Common myeloid progenitor, CD34-positive (primary cell): ENCODE results near the gene GJB4.

Experiments used
- CTCF ChIA-PET: fragments of 350-600 bp; sonication (Branson Sonifier 250); formaldehyde crosslinking; loops from one replicate; lab custom pipeline; 2021; ENCODE audit warnings: antibody characterized with exemption; lab: Charles Lee
- POLR2A ChIA-PET: fragments of 350-600 bp; sonication (Branson Sonifier 250); formaldehyde crosslinking; loops from one replicate; lab custom pipeline; 2021; ENCODE audit warnings: antibody characterized with exemption; lab: Charles Lee
- DNase-seq, 3 donors: peaks; one replicate each; pipeline versions ENCODE4 v3.0.0 to v3.0.0-alpha.2; 2013
- H3K27ac ChIP-seq, 2 experiments: 1 replicate in 1 of 2; 2 replicates in 1 of 2; pipeline ENCODE4 v1.7.0; 2013; ENCODE audit warnings: inconsistent platforms in 2 of 2, low read length in 2 of 2, mild to moderate bottlenecking in 2 of 2, low read depth in 1 of 2, moderate library complexity in 1 of 2; ENCODE audit not compliant: severe bottlenecking in 2 of 2, insufficient read depth in 1 of 2, poor library complexity in 1 of 2
- H3K27me3 ChIP-seq, 5 experiments: replicated peaks in 2 of 5; 1 replicate in 3 of 5; 2 replicates in 2 of 5; pipeline versions ENCODE4 v1.6.1 to v1.7.0; 2013; ENCODE audit warnings: low read length in 4 of 5, mild to moderate bottlenecking in 2 of 5, moderate library complexity in 2 of 5, inconsistent platforms in 1 of 5; ENCODE audit not compliant: insufficient read depth in 5 of 5, control insufficient read depth in 4 of 5
- H3K36me3 ChIP-seq, 4 experiments: 1 replicate in 2 of 4; 2 replicates in 2 of 4; pipeline versions ENCODE4 v1.6.1 to v1.7.0; 2013; ENCODE audit warnings: low read length in 3 of 4, control low read depth in 1 of 4, mild to moderate bottlenecking in 1 of 4; ENCODE audit not compliant: control insufficient read depth in 4 of 4, insufficient read depth in 4 of 4
- H3K4me1 ChIP-seq, 4 experiments: 1 replicate in 3 of 4; 2 replicates in 1 of 4; pipeline versions ENCODE4 v1.6.1 to v1.7.1; 2013; ENCODE audit warnings: low read length in 3 of 4, mild to moderate bottlenecking in 3 of 4, control low read depth in 1 of 4, inconsistent platforms in 1 of 4, moderate library complexity in 1 of 4; ENCODE audit not compliant: control insufficient read depth in 4 of 4, insufficient read depth in 4 of 4; ENCODE audit errors: control extremely low read depth in 1 of 4
- H3K4me3 ChIP-seq, 7 experiments: 1 replicate in 4 of 7; 2 replicates in 3 of 7; pipeline versions ENCODE4 v1.5.1 to v1.7.0; 2013; ENCODE audit warnings: mild to moderate bottlenecking in 7 of 7, low read length in 6 of 7, moderate library complexity in 6 of 7, inconsistent platforms in 2 of 7, low read depth in 2 of 7, control low read depth in 1 of 7; ENCODE audit not compliant: insufficient read depth in 4 of 7, control insufficient read depth in 1 of 7; ENCODE audit errors: extremely low read depth in 1 of 7
- H3K9me3 ChIP-seq, 5 experiments: 1 replicate in 4 of 5; 2 replicates in 1 of 5; pipeline versions ENCODE4 v1.6.1 to v1.7.1; 2013; ENCODE audit warnings: low read length in 4 of 5, mild to moderate bottlenecking in 2 of 5, inconsistent platforms in 1 of 5, low read depth in 1 of 5, moderate library complexity in 1 of 5; ENCODE audit not compliant: control insufficient read depth in 4 of 5, insufficient read depth in 2 of 5; ENCODE audit errors: control extremely low read depth in 1 of 5
- WGBS: methylation state at CpG from one replicate; pipeline ENCODE4 v1.1.5; 2013; ENCODE audit not compliant: insufficient coverage; 5-methylcytosine and 5-hydroxymethylcytosine counted together

The GJB4 gene

DNA sequence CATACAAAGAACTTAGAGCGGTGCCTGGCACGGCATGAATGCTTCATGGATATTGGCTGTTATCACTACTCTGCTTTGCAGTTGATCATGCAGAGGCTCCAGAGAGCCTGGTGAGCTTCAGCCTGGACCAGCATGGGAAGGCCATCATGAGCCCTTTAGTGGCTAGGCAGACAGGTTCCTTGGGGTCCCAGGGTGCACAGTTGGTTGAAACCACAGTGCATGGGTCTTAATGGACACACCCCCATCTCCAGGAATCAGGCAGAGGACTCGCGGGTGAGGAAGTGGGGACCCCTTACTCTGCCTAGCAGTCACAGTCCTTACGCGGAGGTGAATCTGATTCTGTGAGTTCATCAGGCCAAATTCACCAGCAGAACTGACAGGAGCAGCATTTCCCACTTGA lies 3.6 kb upstream of the GJB4 start:
- CTCF ChIA-PET = no interaction called here
- no peaks in the 10 kb centered on the region for H3K36me3 ChIP-seq
- H3K4me1 ChIP-seq = no peaks in the 10 kb centered on the region
- no peak overlapping the region for H3K4me3 ChIP-seq
- H3K27ac ChIP-seq = no peak overlapping the region
- H3K27me3 ChIP-seq = peaks cover 0 to 3% (median 0%) of the 10 kb centered on the region in 5 experiments
- H3K9me3 ChIP-seq = no peaks in the 10 kb centered on the region
- WGBS = 79% methylated on average over 6 of the region's 6 CpGs
- no peak for DNase-seq
- POLR2A ChIA-PET = no interaction called here

DNA sequence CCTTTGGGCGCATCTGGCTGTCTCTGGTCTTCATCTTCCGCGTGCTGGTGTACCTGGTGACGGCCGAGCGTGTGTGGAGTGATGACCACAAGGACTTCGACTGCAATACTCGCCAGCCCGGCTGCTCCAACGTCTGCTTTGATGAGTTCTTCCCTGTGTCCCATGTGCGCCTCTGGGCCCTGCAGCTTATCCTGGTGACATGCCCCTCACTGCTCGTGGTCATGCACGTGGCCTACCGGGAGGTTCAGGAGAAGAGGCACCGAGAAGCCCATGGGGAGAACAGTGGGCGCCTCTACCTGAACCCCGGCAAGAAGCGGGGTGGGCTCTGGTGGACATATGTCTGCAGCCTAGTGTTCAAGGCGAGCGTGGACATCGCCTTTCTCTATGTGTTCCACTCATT lies 2.2 kb upstream of the GJB4 start:
- ChIA-PET CTCF (no interaction called here), POLR2A (no interaction called here)
- Histone ChIP-seq H3K27me3 (peaks cover 0 to 2% (median 0%) of the 10 kb centered on the region in 5 experiments), H3K9me3 (no peaks in the 10 kb centered on the region), H3K4me1 (no peaks in the 10 kb centered on the region), H3K4me3 (no peak overlapping the region), H3K27ac (no peak overlapping the region), H3K36me3 (no peaks in the 10 kb centered on the region)
- WGBS = 97% methylated on average over 20 of the region's 21 CpGs
- no peak for DNase-seq

GRCh38 chr1:34758751-34759150 lies 789 bp upstream of the GJB4 start:
- Histone ChIP-seq H3K4me3 (no peak overlapping the region), H3K4me1 (no peaks in the 10 kb centered on the region), H3K27me3 (peaks cover 0 to 2% (median 0%) of the 10 kb centered on the region in 5 experiments), H3K27ac (no peak overlapping the region), H3K9me3 (peaks cover 0 to 2% (median 0%) of the 10 kb centered on the region in 5 experiments), H3K36me3 (no peaks in the 10 kb centered on the region)
- 100% methylated on average over 3 of the region's 4 CpGs for WGBS
- POLR2A ChIA-PET = no interaction called here
- CTCF ChIA-PET = interaction anchor here (1.1 kb wide), 1 partner anchor 14 kb away, joined by 3 read pairs; no protein-coding TSS in a partner anchor
- no peak for DNase-seq

- no peak overlapping the region for H3K27ac ChIP-seq
- 98% methylated on average over 30 of the region's 33 CpGs for whole genome bisulfite sequencing
- peaks cover 0 to 3% (median 0%) of the 10 kb centered on the region in 5 experiments for H3K27me3 ChIP-seq
- H3K36me3 ChIP-seq = no peaks in the 10 kb centered on the region
- no peak for DNase-seq
- ChIA-PET POLR2A (no interaction called here), CTCF (interaction anchor here (1.5 kb wide), 1 partner anchor 18 kb away, joined by 5 read pairs; no protein-coding TSS in a partner anchor)
- no peaks in the 10 kb centered on the region for H3K4me1 ChIP-seq
- H3K9me3 ChIP-seq = peaks cover 0 to 4% (median 0%) of the 10 kb centered on the region in 5 experiments
- H3K4me3 ChIP-seq = no peak overlapping the region
These were observed 1.7 kb downstream of the GJB4 start for GRCh38 chr1:34761176-34761761.

DNA sequence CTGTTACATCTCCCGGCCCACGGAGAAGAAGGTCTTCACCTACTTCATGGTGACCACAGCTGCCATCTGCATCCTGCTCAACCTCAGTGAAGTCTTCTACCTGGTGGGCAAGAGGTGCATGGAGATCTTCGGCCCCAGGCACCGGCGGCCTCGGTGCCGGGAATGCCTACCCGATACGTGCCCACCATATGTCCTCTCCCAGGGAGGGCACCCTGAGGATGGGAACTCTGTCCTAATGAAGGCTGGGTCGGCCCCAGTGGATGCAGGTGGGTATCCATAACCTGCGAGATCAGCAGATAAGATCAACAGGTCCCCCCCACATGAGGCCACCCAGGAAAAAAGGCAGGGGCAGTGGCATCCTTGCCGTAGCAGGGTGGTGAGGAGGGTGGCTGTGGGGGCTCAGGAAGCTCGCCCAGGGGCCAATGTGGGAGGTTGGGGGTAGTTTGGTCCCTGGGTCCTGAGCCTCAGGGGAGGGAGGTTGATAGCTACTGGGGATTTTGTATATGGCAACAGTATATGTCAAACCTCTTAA lies 2.3 kb downstream of the GJB4 start:
- no peaks in the 10 kb centered on the region for H3K36me3 ChIP-seq
- CTCF ChIA-PET = interaction anchor here (1.5 kb wide), 1 partner anchor 19 kb away, joined by 5 read pairs; no protein-coding TSS in a partner anchor
- POLR2A ChIA-PET = no interaction called here
- 94% methylated on average over 10 of the region's 13 CpGs for WGBS
- peaks cover 0 to 3% (median 0%) of the 10 kb centered on the region in 5 experiments for H3K27me3 ChIP-seq
- H3K27ac ChIP-seq = no peak overlapping the region
- peaks cover 0 to 4% (median 0%) of the 10 kb centered on the region in 5 experiments for H3K9me3 ChIP-seq
- H3K4me3 ChIP-seq = no peak overlapping the region
- no peak for DNase-seq
- no peaks in the 10 kb centered on the region for H3K4me1 ChIP-seq

DNA sequence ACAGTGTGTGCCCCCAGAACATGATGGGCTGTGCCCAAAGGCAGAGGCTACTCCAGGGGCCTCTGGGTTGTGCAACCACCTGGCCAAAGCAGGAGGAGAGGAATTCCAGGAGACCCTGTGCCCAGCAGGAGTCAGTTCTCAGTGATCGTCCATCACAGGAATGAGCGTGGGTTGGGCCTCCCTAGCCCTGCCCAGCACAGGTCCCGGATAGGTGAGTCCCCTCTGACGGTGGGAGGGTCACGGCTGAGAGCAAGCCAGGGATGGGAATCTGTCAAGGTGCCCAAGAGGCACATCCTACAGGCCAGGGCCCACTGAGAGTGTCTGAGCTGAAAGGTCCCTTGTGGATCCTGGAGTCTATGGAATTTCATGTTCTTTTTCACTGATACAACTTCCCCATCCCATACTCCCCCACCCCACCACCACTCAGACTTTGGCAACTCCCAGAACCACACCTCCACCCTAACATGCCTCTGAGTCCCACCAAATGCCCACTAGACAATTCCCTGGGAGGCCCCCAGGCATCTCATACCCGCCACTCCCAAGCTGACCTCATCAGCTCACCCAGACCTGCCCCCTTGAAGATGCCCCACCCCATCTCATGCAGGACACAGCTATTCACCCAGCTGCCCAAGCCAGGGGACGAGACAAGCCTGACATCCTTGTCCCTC lies 3.1 kb downstream of the GJB4 start:
- no peaks in the 10 kb centered on the region for H3K36me3 ChIP-seq
- no peaks in the 10 kb centered on the region for H3K4me1 ChIP-seq
- H3K4me3 ChIP-seq = no peak overlapping the region
- CTCF ChIA-PET = interaction anchor here (0.7 kb wide), 1 partner anchor 24 kb away, joined by 3 read pairs; no protein-coding TSS in a partner anchor
- 82% methylated on average over 6 of the region's 7 CpGs for WGBS
- peaks cover 0 to 3% (median 0%) of the 10 kb centered on the region in 5 experiments for H3K27me3 ChIP-seq
- H3K9me3 ChIP-seq = peaks cover 0 to 4% (median 0%) of the 10 kb centered on the region in 5 experiments
- no peak for DNase-seq
- no peak overlapping the region for H3K27ac ChIP-seq
- POLR2A ChIA-PET = no interaction called here
